Measurements from ENCODE around the gene TRAF6. TPM values are rescaled to one million over a fixed set of nuclear protein-coding genes. Genes with fewer than 3 reads are reported as not detected.

The TRAF6 gene
- total and polyA plus RNA-seq, 2 experiments from 2014 or later, result 9.5 to 12.7 TPM

GRCh38 chr11:36467012-36467411, 43.1 kb downstream of the TRAF6 start:
- Histone ChIP-seq H3K9me2 (replicated peaks; ENCODE audit: insufficient read depth) (no peaks in the 10 kb centered on the region), H3K4me1 (ENCODE audit: insufficient read depth) (no peaks in the 10 kb centered on the region), H3K9me3 (ENCODE audit: low read depth) (no peaks in the 10 kb centered on the region), H3K4me3 (no peak overlapping the region), H3K4me2 (no peak overlapping the region), H3K27ac (no peak overlapping the region), H2AFZ (no peak overlapping the region), H3K36me3 (replicated peaks; ENCODE audit: insufficient read depth, low read depth) (no peaks in the 10 kb centered on the region), H4K20me1 (ENCODE audit: insufficient read depth, poor library complexity, severe bottlenecking) (no peaks in the 10 kb centered on the region), H3K79me2 (no peaks in the 10 kb centered on the region), H3K27me3 (no peaks in the 10 kb centered on the region)
- TF ChIP-seq, protein P1, sequence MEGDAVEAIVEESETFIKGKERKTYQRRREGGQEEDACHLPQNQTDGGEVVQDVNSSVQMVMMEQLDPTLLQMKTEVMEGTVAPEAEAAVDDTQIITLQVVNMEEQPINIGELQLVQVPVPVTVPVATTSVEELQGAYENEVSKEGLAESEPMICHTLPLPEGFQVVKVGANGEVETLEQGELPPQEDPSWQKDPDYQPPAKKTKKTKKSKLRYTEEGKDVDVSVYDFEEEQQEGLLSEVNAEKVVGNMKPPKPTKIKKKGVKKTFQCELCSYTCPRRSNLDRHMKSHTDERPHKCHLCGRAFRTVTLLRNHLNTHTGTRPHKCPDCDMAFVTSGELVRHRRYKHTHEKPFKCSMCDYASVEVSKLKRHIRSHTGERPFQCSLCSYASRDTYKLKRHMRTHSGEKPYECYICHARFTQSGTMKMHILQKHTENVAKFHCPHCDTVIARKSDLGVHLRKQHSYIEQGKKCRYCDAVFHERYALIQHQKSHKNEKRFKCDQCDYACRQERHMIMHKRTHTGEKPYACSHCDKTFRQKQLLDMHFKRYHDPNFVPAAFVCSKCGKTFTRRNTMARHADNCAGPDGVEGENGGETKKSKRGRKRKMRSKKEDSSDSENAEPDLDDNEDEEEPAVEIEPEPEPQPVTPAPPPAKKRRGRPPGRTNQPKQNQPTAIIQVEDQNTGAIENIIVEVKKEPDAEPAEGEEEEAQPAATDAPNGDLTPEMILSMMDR (IDR thresholded peaks at IDR 0.05; ENCODE audit: poor library complexity), result no peak
- no peak for TF ChIP-seq EZH2phosphoT487 (IDR thresholded peaks at IDR 0.05; ENCODE audit: low read depth, severe bottlenecking, unreplicated experiment)
- TF ChIP-seq EZH2 (IDR thresholded peaks at IDR 0.05; ENCODE audit: borderline replicate concordance), result no peak
- no peak for DNase-seq (ENCODE audit: low spot score)
- 100% methylated on average over 3 of the region's 3 CpGs for WGBS (ENCODE audit: low lambda C conversion rate, missing lambda C conversion rate)

GRCh38 chr11:36465449-36466163, 44.5 kb downstream of the TRAF6 start:
- Histone ChIP-seq H2AFZ (no peak overlapping the region), H3K9me2 (replicated peaks; ENCODE audit: insufficient read depth) (no peaks in the 10 kb centered on the region), H4K20me1 (ENCODE audit: insufficient read depth, poor library complexity, severe bottlenecking) (no peaks in the 10 kb centered on the region), H3K4me1 (ENCODE audit: insufficient read depth) (no peaks in the 10 kb centered on the region), H3K9me3 (ENCODE audit: low read depth) (no peaks in the 10 kb centered on the region), H3K36me3 (replicated peaks; ENCODE audit: insufficient read depth, low read depth) (no peaks in the 10 kb centered on the region), H3K27ac (no peak overlapping the region), H3K4me3 (no peak overlapping the region), H3K4me2 (no peak overlapping the region), H3K79me2 (no peaks in the 10 kb centered on the region), H3K27me3 (no peaks in the 10 kb centered on the region)
- WGBS (ENCODE audit: low lambda C conversion rate, missing lambda C conversion rate), result 99% methylated on average over 4 of the region's 4 CpGs
- no peak for TF ChIP-seq EZH2 (IDR thresholded peaks at IDR 0.05; ENCODE audit: borderline replicate concordance)
- TF ChIP-seq, protein P1 (IDR thresholded peaks at IDR 0.05; ENCODE audit: poor library complexity), result no peak
- no peak for DNase-seq (ENCODE audit: low spot score)

- Histone ChIP-seq H4K20me1 (ENCODE audit: insufficient read depth, poor library complexity, severe bottlenecking) (no peaks in the 10 kb centered on the region), H3K79me2 (no peaks in the 10 kb centered on the region), H3K9me2 (replicated peaks; ENCODE audit: insufficient read depth) (no peaks in the 10 kb centered on the region), H3K36me3 (replicated peaks; ENCODE audit: insufficient read depth, low read depth) (no peaks in the 10 kb centered on the region), H3K4me3 (no peak overlapping the region), H3K4me1 (ENCODE audit: insufficient read depth) (no peaks in the 10 kb centered on the region), H3K4me2 (no peak overlapping the region), H3K9me3 (ENCODE audit: low read depth) (no peaks in the 10 kb centered on the region), H3K27me3 (no peaks in the 10 kb centered on the region), H3K27ac (no peak overlapping the region), H2AFZ (no peak overlapping the region)
- 50% methylated on average over 3 of the region's 3 CpGs for WGBS (ENCODE audit: low lambda C conversion rate, missing lambda C conversion rate)
- TF ChIP-seq EZH2 (IDR thresholded peaks at IDR 0.05; ENCODE audit: borderline replicate concordance) (no peak), EZH2phosphoT487 (IDR thresholded peaks at IDR 0.05; ENCODE audit: low read depth, severe bottlenecking, unreplicated experiment) (no peak)
- TF ChIP-seq, protein P1 (IDR thresholded peaks at IDR 0.05; ENCODE audit: poor library complexity), result no peak
- DNase-seq (ENCODE audit: low spot score), result no peak
Observed at GRCh38 chr11:36464720-36465119, 45.4 kb downstream of the TRAF6 start.

All from hepatocyte (in vitro differentiated cells).